ENCODE measurements around the gene IFT88.
A peak's percentile ranks its signal among the peaks of the same experiment; 100 is the strongest.

Gene IFT88

GRCh38 chr13:20686863-20687579 is 120.1 kb downstream of the IFT88 start:
- DNase-seq (ENCODE audit: low spot score), result no peak

- DNase-seq (ENCODE audit: low spot score), result no peak
Observed at GRCh38 chr13:20689291-20689690, 122.3 kb downstream of the IFT88 start.

- DNase-seq (ENCODE audit: low spot score), result no peak
Observed at GRCh38 chr13:20691616-20692015, 124.7 kb downstream of the IFT88 start.

GRCh38 chr13:20696073-20696472 is 129.1 kb downstream of the IFT88 start:
- DNase-seq (ENCODE audit: low spot score), result no peak

- no peak for DNase-seq (ENCODE audit: low spot score)
Observed at GRCh38 chr13:20699715-20700114, 132.8 kb downstream of the IFT88 start.

- DNase-seq (ENCODE audit: low spot score), result no peak
Observed at GRCh38 chr13:20700288-20700687, 133.3 kb downstream of the IFT88 start.

GRCh38 chr13:20701461-20701860 is 134.5 kb downstream of the IFT88 start:
- no peak for DNase-seq (ENCODE audit: low spot score)

GRCh38 chr13:20702530-20702914 is 135.6 kb downstream of the IFT88 start:
- DNase-seq (ENCODE audit: low spot score), result no peak

GRCh38 chr13:20702915-20703779 is 136.2 kb downstream of the IFT88 start, which contains the start of gene IL17D:
TSS of gene IL17D (plus strand) at chr13:20703699. CDS start at chr13:20704002, 303 bp downstream.
- peak; percentile 28 for DNase-seq (ENCODE audit: low spot score)

GRCh38 chr13:20703780-20704458 is 137.0 kb downstream of the IFT88 start:
- peak; percentile 88 for DNase-seq (ENCODE audit: low spot score)

- no peak for DNase-seq (ENCODE audit: low spot score)
Observed at GRCh38 chr13:20704459-20705069, 137.6 kb downstream of the IFT88 start.

GRCh38 chr13:20706661-20707060 is 139.7 kb downstream of the IFT88 start:
- DNase-seq (ENCODE audit: low spot score), result no peak

GRCh38 chr13:20708216-20708615 is 141.3 kb downstream of the IFT88 start:
- no peak for DNase-seq (ENCODE audit: low spot score)

- no peak for DNase-seq (ENCODE audit: low spot score)
Observed at GRCh38 chr13:20709369-20709768, 142.4 kb downstream of the IFT88 start.

GRCh38 chr13:20709782-20710181 is 142.8 kb downstream of the IFT88 start:
- no peak for DNase-seq (ENCODE audit: low spot score)

- DNase-seq (ENCODE audit: low spot score), result peak; percentile 8
Observed at GRCh38 chr13:20711301-20712044, 144.5 kb downstream of the IFT88 start.

GRCh38 chr13:20713014-20713376 is 146.0 kb downstream of the IFT88 start:
- no peak for DNase-seq (ENCODE audit: low spot score)

GRCh38 chr13:20713751-20714150 is 146.8 kb downstream of the IFT88 start:
- DNase-seq (ENCODE audit: low spot score), result no peak

GRCh38 chr13:20714161-20714560 is 147.2 kb downstream of the IFT88 start:
- DNase-seq (ENCODE audit: low spot score), result no peak

- DNase-seq (ENCODE audit: low spot score), result no peak
Observed at GRCh38 chr13:20714563-20715329, 147.8 kb downstream of the IFT88 start.

- DNase-seq (ENCODE audit: low spot score), result no peak
Observed at GRCh38 chr13:20715330-20715712, 148.4 kb downstream of the IFT88 start.
